ENCODE measurements around the gene TM9SF4. TPM values are rescaled to one million over a fixed set of nuclear protein-coding genes. Genes with fewer than 3 reads are reported as not detected.

Gene TM9SF4, protein sequence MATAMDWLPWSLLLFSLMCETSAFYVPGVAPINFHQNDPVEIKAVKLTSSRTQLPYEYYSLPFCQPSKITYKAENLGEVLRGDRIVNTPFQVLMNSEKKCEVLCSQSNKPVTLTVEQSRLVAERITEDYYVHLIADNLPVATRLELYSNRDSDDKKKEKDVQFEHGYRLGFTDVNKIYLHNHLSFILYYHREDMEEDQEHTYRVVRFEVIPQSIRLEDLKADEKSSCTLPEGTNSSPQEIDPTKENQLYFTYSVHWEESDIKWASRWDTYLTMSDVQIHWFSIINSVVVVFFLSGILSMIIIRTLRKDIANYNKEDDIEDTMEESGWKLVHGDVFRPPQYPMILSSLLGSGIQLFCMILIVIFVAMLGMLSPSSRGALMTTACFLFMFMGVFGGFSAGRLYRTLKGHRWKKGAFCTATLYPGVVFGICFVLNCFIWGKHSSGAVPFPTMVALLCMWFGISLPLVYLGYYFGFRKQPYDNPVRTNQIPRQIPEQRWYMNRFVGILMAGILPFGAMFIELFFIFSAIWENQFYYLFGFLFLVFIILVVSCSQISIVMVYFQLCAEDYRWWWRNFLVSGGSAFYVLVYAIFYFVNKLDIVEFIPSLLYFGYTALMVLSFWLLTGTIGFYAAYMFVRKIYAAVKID
- 46.0 TPM for total RNA-seq (ENCODE audit: unreplicated experiment)
- long read RNA-seq, partial matches to known transcripts = 3 of 11 reads
- long read RNA-seq, other reads (novel, unspliced or antisense) = 4 of 11 reads

DNA sequence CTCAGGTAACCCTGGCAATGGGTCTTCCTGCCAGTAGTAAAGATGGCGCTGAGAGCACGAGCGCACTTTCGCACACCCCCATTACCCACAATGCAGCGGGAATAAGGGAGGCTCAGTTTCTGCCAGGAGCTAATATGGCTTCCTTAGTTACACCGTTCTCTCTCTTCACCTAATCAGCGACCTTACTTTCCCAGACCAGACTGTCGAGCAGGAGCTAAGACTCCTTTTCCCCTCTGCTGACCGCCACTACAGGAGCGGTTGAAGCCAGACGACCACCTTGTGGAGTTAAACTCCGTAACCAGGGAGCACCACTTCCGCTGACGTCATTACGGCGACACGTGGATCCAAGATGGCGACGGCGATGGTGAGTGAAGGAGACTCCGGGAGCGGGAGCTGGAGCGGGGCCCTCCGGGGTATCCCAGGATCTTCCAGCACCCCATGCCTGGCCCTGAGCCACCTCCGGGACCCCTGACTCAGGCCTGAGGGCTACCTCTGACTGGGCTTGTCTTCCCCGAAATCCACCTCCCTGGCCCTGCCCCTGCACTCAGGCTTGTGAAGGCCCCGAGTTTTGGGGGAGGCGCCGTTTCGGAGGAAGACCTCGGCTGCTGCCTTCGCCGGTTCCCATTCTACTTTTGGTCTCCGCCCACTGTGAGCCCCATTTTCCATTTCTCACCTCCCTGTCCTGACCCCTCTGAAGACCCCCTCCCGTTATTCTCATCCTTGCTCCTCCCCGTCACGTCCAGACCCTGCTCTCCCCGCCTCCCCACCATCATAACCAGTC, at the start of gene TM9SF4:
Gene TM9SF4, plus strand, starts transcription at position 323 of the 781 bp plus-strand sequence. Its CDS starts 27 bp downstream, at position 350.
- TF ChIP-seq, protein P1, sequence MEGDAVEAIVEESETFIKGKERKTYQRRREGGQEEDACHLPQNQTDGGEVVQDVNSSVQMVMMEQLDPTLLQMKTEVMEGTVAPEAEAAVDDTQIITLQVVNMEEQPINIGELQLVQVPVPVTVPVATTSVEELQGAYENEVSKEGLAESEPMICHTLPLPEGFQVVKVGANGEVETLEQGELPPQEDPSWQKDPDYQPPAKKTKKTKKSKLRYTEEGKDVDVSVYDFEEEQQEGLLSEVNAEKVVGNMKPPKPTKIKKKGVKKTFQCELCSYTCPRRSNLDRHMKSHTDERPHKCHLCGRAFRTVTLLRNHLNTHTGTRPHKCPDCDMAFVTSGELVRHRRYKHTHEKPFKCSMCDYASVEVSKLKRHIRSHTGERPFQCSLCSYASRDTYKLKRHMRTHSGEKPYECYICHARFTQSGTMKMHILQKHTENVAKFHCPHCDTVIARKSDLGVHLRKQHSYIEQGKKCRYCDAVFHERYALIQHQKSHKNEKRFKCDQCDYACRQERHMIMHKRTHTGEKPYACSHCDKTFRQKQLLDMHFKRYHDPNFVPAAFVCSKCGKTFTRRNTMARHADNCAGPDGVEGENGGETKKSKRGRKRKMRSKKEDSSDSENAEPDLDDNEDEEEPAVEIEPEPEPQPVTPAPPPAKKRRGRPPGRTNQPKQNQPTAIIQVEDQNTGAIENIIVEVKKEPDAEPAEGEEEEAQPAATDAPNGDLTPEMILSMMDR (IDR thresholded peaks at IDR 0.05; ENCODE audit: unreplicated experiment) = no peak
- peaks cover 3% of the 10 kb centered on the region for H3K27me3 Mint-ChIP-seq (ENCODE audit: unreplicated experiment)
- H3K4me1 Mint-ChIP-seq (ENCODE audit: unreplicated experiment) = peaks cover 23% of the 10 kb centered on the region
- peak; percentile 85 for DNase-seq (ENCODE audit: low spot score)
- no peaks in the 10 kb centered on the region for H3K9me3 Mint-ChIP-seq (ENCODE audit: unreplicated experiment)
- peak within 1 kb of the TSS; percentile 100 for H3K27ac Mint-ChIP-seq (ENCODE audit: unreplicated experiment)
- peak within 1 kb of the TSS; percentile 99 for H3K4me3 Mint-ChIP-seq (ENCODE audit: unreplicated experiment)
- H3K36me3 Mint-ChIP-seq (ENCODE audit: low read depth, unreplicated experiment) = no peaks in the 10 kb centered on the region

GRCh38 chr20:32062776-32063170, 46.7 kb upstream of the TM9SF4 start:
- H3K27ac Mint-ChIP-seq (ENCODE audit: unreplicated experiment) = no peak overlapping the region
- DNase-seq (ENCODE audit: low spot score) = no peak
- H3K4me1 Mint-ChIP-seq (ENCODE audit: unreplicated experiment) = peaks cover 7% of the 10 kb centered on the region
- no peaks in the 10 kb centered on the region for H3K36me3 Mint-ChIP-seq (ENCODE audit: low read depth, unreplicated experiment)
- H3K27me3 Mint-ChIP-seq (ENCODE audit: unreplicated experiment) = peaks cover 3% of the 10 kb centered on the region
- no peaks in the 10 kb centered on the region for H3K9me3 Mint-ChIP-seq (ENCODE audit: unreplicated experiment)
- no peak overlapping the region for H3K4me3 Mint-ChIP-seq (ENCODE audit: unreplicated experiment)
- TF ChIP-seq, protein P1 (IDR thresholded peaks at IDR 0.05; ENCODE audit: unreplicated experiment) = no peak

- TF ChIP-seq, protein P1 (IDR thresholded peaks at IDR 0.05; ENCODE audit: unreplicated experiment) = no peak
- Mint-ChIP-seq H3K36me3 (ENCODE audit: low read depth, unreplicated experiment) (no peaks in the 10 kb centered on the region), H3K27ac (ENCODE audit: unreplicated experiment) (no peak overlapping the region), H3K9me3 (ENCODE audit: unreplicated experiment) (no peaks in the 10 kb centered on the region), H3K4me1 (ENCODE audit: unreplicated experiment) (peaks cover 7% of the 10 kb centered on the region), H3K27me3 (ENCODE audit: unreplicated experiment) (peaks cover 3% of the 10 kb centered on the region), H3K4me3 (ENCODE audit: unreplicated experiment) (no peak overlapping the region)
- no peak for DNase-seq (ENCODE audit: low spot score)
These were observed 45.8 kb upstream of the TM9SF4 start for GRCh38 chr20:32063695-32064094.

DNA sequence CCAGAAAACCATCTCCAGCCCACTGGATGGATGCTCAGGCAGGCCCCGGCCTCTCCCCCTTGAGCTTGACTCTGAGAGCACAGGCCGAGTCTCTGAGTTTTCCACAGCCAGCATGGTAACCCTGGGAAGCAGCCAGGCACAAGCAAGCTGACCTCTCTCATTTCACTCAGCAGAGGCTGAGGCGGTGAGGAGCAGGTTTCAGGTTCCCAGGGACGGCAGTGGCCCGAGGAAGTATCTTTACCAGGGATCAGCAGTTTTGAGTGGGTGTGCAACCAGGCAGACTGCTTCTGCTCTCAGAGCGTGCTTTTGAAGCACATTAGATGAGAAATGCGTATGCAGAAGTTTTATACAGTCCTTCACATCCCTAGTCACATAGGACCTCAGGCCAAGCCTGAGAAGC, 44.8 kb upstream of the TM9SF4 start:
- Mint-ChIP-seq H3K4me1 (ENCODE audit: unreplicated experiment) (peaks cover 7% of the 10 kb centered on the region), H3K36me3 (ENCODE audit: low read depth, unreplicated experiment) (no peaks in the 10 kb centered on the region), H3K4me3 (ENCODE audit: unreplicated experiment) (no peak overlapping the region), H3K9me3 (ENCODE audit: unreplicated experiment) (no peaks in the 10 kb centered on the region), H3K27ac (ENCODE audit: unreplicated experiment) (no peak overlapping the region), H3K27me3 (ENCODE audit: unreplicated experiment) (peaks cover 2% of the 10 kb centered on the region)
- TF ChIP-seq, protein P1 (IDR thresholded peaks at IDR 0.05; ENCODE audit: unreplicated experiment) = no peak
- DNase-seq (ENCODE audit: low spot score) = no peak
